ENCODE results near the gene ZC3H4.

DNA sequence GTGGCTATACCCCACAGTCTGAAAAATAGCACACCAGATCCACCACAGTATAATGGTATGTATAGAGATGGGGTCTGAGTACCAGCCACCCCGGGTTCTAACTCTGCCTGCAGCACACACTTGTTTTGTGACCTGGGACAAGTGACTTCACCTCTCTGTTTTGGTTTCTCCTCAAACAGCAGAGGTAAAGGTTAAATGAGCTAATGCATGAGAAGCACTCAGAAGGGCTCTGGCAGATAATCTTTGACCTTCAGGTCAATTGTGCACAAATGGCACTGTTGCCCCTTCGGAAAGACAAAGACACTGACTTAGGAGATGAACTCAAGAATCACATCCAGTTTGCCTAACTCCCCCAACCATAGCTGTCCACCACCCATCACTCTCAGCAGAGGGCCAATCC, 7.7 kb downstream of the ZC3H4 start:
- no peak for TF ChIP-seq POLR2AphosphoS5 (IDR thresholded peaks at IDR 0.05; ENCODE audit: low read length)
- no peak for TF ChIP-seq NFYA (IDR thresholded peaks at IDR 0.05; ENCODE audit: borderline replicate concordance, low read depth, low read length)
- TF ChIP-seq MTA3 (IDR thresholded peaks at IDR 0.05; ENCODE audit: borderline replicate concordance, low read length), result no peak
- no peak for TF ChIP-seq CHD4 (IDR thresholded peaks at IDR 0.05)
- TF ChIP-seq POLR2A (IDR thresholded peaks at IDR 0.05; ENCODE audit: low read depth, low read length), result no peak
- TF ChIP-seq, protein P1, sequence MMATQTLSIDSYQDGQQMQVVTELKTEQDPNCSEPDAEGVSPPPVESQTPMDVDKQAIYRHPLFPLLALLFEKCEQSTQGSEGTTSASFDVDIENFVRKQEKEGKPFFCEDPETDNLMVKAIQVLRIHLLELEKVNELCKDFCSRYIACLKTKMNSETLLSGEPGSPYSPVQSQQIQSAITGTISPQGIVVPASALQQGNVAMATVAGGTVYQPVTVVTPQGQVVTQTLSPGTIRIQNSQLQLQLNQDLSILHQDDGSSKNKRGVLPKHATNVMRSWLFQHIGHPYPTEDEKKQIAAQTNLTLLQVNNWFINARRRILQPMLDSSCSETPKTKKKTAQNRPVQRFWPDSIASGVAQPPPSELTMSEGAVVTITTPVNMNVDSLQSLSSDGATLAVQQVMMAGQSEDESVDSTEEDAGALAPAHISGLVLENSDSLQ (IDR thresholded peaks at IDR 0.05), result no peak
- TF ChIP-seq, protein P2, sequence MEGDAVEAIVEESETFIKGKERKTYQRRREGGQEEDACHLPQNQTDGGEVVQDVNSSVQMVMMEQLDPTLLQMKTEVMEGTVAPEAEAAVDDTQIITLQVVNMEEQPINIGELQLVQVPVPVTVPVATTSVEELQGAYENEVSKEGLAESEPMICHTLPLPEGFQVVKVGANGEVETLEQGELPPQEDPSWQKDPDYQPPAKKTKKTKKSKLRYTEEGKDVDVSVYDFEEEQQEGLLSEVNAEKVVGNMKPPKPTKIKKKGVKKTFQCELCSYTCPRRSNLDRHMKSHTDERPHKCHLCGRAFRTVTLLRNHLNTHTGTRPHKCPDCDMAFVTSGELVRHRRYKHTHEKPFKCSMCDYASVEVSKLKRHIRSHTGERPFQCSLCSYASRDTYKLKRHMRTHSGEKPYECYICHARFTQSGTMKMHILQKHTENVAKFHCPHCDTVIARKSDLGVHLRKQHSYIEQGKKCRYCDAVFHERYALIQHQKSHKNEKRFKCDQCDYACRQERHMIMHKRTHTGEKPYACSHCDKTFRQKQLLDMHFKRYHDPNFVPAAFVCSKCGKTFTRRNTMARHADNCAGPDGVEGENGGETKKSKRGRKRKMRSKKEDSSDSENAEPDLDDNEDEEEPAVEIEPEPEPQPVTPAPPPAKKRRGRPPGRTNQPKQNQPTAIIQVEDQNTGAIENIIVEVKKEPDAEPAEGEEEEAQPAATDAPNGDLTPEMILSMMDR (IDR thresholded peaks at IDR 0.05 in 2 of 3, conservative IDR thresholded peaks at IDR 0.05 in 1 of 3; ENCODE audit: control insufficient read depth in 2 of 3, extremely low read depth in 1 of 3, insufficient read depth in 1 of 3, low read depth in 3 of 3, low read length in 3 of 3), result no peak
- no peak for TF ChIP-seq CHD1 (IDR thresholded peaks at IDR 0.05; ENCODE audit: low read depth, low read length)
- no peak for TF ChIP-seq CBX5 (IDR thresholded peaks at IDR 0.05; ENCODE audit: low read depth)
- TF ChIP-seq, protein P3, sequence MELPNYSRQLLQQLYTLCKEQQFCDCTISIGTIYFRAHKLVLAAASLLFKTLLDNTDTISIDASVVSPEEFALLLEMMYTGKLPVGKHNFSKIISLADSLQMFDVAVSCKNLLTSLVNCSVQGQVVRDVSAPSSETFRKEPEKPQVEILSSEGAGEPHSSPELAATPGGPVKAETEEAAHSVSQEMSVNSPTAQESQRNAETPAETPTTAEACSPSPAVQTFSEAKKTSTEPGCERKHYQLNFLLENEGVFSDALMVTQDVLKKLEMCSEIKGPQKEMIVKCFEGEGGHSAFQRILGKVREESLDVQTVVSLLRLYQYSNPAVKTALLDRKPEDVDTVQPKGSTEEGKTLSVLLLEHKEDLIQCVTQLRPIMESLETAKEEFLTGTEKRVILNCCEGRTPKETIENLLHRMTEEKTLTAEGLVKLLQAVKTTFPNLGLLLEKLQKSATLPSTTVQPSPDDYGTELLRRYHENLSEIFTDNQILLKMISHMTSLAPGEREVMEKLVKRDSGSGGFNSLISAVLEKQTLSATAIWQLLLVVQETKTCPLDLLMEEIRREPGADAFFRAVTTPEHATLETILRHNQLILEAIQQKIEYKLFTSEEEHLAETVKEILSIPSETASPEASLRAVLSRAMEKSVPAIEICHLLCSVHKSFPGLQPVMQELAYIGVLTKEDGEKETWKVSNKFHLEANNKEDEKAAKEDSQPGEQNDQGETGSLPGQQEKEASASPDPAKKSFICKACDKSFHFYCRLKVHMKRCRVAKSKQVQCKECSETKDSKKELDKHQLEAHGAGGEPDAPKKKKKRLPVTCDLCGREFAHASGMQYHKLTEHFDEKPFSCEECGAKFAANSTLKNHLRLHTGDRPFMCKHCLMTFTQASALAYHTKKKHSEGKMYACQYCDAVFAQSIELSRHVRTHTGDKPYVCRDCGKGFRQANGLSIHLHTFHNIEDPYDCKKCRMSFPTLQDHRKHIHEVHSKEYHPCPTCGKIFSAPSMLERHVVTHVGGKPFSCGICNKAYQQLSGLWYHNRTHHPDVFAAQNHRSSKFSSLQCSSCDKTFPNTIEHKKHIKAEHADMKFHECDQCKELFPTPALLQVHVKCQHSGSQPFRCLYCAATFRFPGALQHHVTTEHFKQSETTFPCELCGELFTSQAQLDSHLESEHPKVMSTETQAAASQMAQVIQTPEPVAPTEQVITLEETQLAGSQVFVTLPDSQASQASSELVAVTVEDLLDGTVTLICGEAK (IDR thresholded peaks at IDR 0.05; ENCODE audit: borderline replicate concordance), result no peak

Data from GM12878 (cell line).